HG02588 (cell line): ENCODE measurements around the gene NUP37.
"Not testable (repeated sequence)": the region's sequence is repeated elsewhere in the genome, so short reads cannot be mapped to it uniquely, and the experiment has no call there.

Source experiments
- ATAC-seq: cut with Tn5 transposase; IDR thresholded peaks from one replicate; pipeline ENCODE4 v1.9.1; 2021; ENCODE audit warnings: mild to moderate bottlenecking, moderate library complexity; ENCODE audit not compliant: unreplicated experiment

Gene NUP37

GRCh38 chr12:102119674-102120563 lies at the start of gene NUP37, which contains the start of gene PARPBP:
Gene NUP37, minus strand, starts transcription at chr12:102120114. Its CDS starts 1,596 bp downstream, at chr12:102118518.
Gene PARPBP, plus strand, starts transcription at chr12:102120183. Its CDS starts 3,706 bp downstream, at chr12:102123889.
- peak; percentile 96 for ATAC-seq

- peak; percentile 64 for ATAC-seq
Measured at GRCh38 chr12:102167821-102168604, 48.1 kb upstream of the NUP37 start.

GRCh38 chr12:102163383-102163782 lies 43.5 kb upstream of the NUP37 start:
- no peak for ATAC-seq

GRCh38 chr12:102155206-102155605 lies 35.3 kb upstream of the NUP37 start:
- not testable (repeated sequence) for ATAC-seq

GRCh38 chr12:102147062-102147587 lies 27.2 kb upstream of the NUP37 start:
- not testable (repeated sequence) for ATAC-seq

GRCh38 chr12:102144221-102144620 lies 24.3 kb upstream of the NUP37 start:
- no peak for ATAC-seq

GRCh38 chr12:102142866-102143373 lies 23.0 kb upstream of the NUP37 start:
- ATAC-seq = not testable (repeated sequence)

- not testable (repeated sequence) for ATAC-seq
Measured at GRCh38 chr12:102137619-102138018, 17.7 kb upstream of the NUP37 start.

- ATAC-seq = not testable (repeated sequence)
Measured at GRCh38 chr12:102131442-102131841, 11.5 kb upstream of the NUP37 start.

- not testable (repeated sequence) for ATAC-seq
Measured at GRCh38 chr12:102130720-102131119, 10.8 kb upstream of the NUP37 start.

- ATAC-seq = not testable (repeated sequence)
Measured at GRCh38 chr12:102121328-102121727, 1.4 kb upstream of the NUP37 start.

- no peak for ATAC-seq
Measured at GRCh38 chr12:102120886-102121285, 972 bp upstream of the NUP37 start.

- ATAC-seq = no peak
Measured at GRCh38 chr12:102120564-102120873, 605 bp upstream of the NUP37 start.

GRCh38 chr12:102118874-102119273 lies 1.0 kb downstream of the NUP37 start:
- ATAC-seq = no peak

- no peak for ATAC-seq
Measured at GRCh38 chr12:102116392-102116791, 3.5 kb downstream of the NUP37 start.

- no peak for ATAC-seq
Measured at GRCh38 chr12:102114212-102114611, 5.7 kb downstream of the NUP37 start.

GRCh38 chr12:102110782-102111181 lies 9.1 kb downstream of the NUP37 start:
- ATAC-seq = no peak

- no peak for ATAC-seq
Measured at GRCh38 chr12:102107970-102108369, 11.9 kb downstream of the NUP37 start.

GRCh38 chr12:102106905-102107304 lies 13.0 kb downstream of the NUP37 start:
- no peak for ATAC-seq

- ATAC-seq = no peak
Measured at GRCh38 chr12:102096855-102097254, 23.1 kb downstream of the NUP37 start.

GRCh38 chr12:102095677-102096263 lies 24.1 kb downstream of the NUP37 start:
- ATAC-seq = no peak
